NCI-H748 (cell line): ENCODE measurements around the gene JAGN1.
A peak's percentile ranks its signal among the peaks of the same experiment; 100 is the strongest.
"Not testable (repeated sequence)": the region's sequence is repeated elsewhere in the genome, so short reads cannot be mapped to it uniquely, and the experiment has no call there.

Source experiments
- DNase-seq: peaks from one replicate; lab custom pipeline; 2025; ENCODE audit not compliant: unreplicated experiment; lab: John Stamatoyannopoulos, UW

JAGN1 gene

GRCh38 chr3:9866639-9867038 is 23.8 kb upstream of the JAGN1 start:
- DNase-seq, result no peak

GRCh38 chr3:9867106-9867505 is 23.3 kb upstream of the JAGN1 start:
- DNase-seq, result no peak

- DNase-seq, result no peak
These were observed 20.5 kb upstream of the JAGN1 start for GRCh38 chr3:9869955-9870354.

- DNase-seq, result no peak
These were observed 19.4 kb upstream of the JAGN1 start for GRCh38 chr3:9870978-9871377.

- DNase-seq, result not testable (repeated sequence)
These were observed 18.3 kb upstream of the JAGN1 start for GRCh38 chr3:9872067-9872466.

GRCh38 chr3:9875448-9875847 is 15.0 kb upstream of the JAGN1 start:
- DNase-seq, result peak; percentile 65

- not testable (repeated sequence) for DNase-seq
These were observed 14.2 kb upstream of the JAGN1 start for GRCh38 chr3:9876255-9876654.

GRCh38 chr3:9876991-9877390 is 13.4 kb upstream of the JAGN1 start:
- DNase-seq, result no peak

- no peak for DNase-seq
These were observed 11.7 kb upstream of the JAGN1 start for GRCh38 chr3:9878700-9879099.

- no peak for DNase-seq
These were observed 10.4 kb upstream of the JAGN1 start, which contains the start of gene CIDEC for GRCh38 chr3:9879830-9880549. TSS of gene CIDEC (minus strand) at chr3:9880253. CDS start at chr3:9878486, 1,767 bp downstream.

GRCh38 chr3:9881441-9881840 is 9.0 kb upstream of the JAGN1 start:
- no peak for DNase-seq

GRCh38 chr3:9883706-9884554 is 6.5 kb upstream of the JAGN1 start:
- no peak for DNase-seq

- DNase-seq, result no peak
These were observed 5.8 kb upstream of the JAGN1 start for GRCh38 chr3:9884555-9885165.

- DNase-seq, result no peak
These were observed 4.1 kb upstream of the JAGN1 start for GRCh38 chr3:9886328-9886727.

- no peak for DNase-seq
These were observed 2.9 kb upstream of the JAGN1 start for GRCh38 chr3:9887480-9887879.

- DNase-seq, result no peak
These were observed 1.9 kb upstream of the JAGN1 start for GRCh38 chr3:9888540-9888939.

- DNase-seq, result no peak
These were observed 1.0 kb upstream of the JAGN1 start for GRCh38 chr3:9889405-9889804.

GRCh38 chr3:9891072-9891622 is 737 bp downstream of the JAGN1 start:
- DNase-seq, result no peak

- no peak for DNase-seq
These were observed 3.3 kb downstream of the JAGN1 start for GRCh38 chr3:9893739-9894138.

- DNase-seq, result not testable (repeated sequence)
These were observed 5.3 kb downstream of the JAGN1 start for GRCh38 chr3:9895715-9896114.

GRCh38 chr3:9896755-9897407 is 6.5 kb downstream of the JAGN1 start:
- not testable (repeated sequence) for DNase-seq
